Gastrocnemius medialis (tissue), 4 donors: ENCODE data around the gene EEF1A1.

Source experiments
- CTCF ChIP-seq, 5 experiments: fragments of 450-650 bp in 3 of 5; fragments of 200-600 bp in 2 of 5; sonication (generic) in 2 of 5; IDR thresholded peaks in 4 of 5; conservative IDR thresholded peaks in 1 of 5; 1 replicate in 4 of 5; 2 replicates in 1 of 5; pipeline ENCODE4 v1.5.1; 2016 to 2019; ENCODE audit warnings: antibody characterized with exemption in 5 of 5, mild to moderate bottlenecking in 3 of 5, moderate library complexity in 3 of 5
- POLR2A ChIP-seq, 2 donors: fragments of 450-650 bp; IDR thresholded peaks; one replicate each; pipeline ENCODE4 v1.6.1; 2017; ENCODE audit warnings: antibody characterized with exemption in 2 of 2, mild to moderate bottlenecking in 2 of 2, moderate library complexity in 2 of 2

GRCh38 chr6:73508776-73509175 is 12.1 kb downstream of the EEF1A1 start:
- TF ChIP-seq POLR2A (IDR thresholded peaks at IDR 0.05), result no peak
- no peak for TF ChIP-seq CTCF (IDR thresholded peaks at IDR 0.05 in 4 of 5, conservative IDR thresholded peaks at IDR 0.05 in 1 of 5)
